Peyer's patch (tissue), 4 donors: ENCODE measurements around the gene DNPH1. TPM values are rescaled to one million over a fixed set of nuclear protein-coding genes. Genes with fewer than 3 reads are reported as not detected.
A peak's percentile ranks its signal among the peaks of the same experiment; 100 is the strongest.

Source experiments
- DNase-seq, 3 donors: peaks; one replicate each; pipeline ENCODE4 v3.0.0-alpha.2; 2017 to 2019
- H3K27ac ChIP-seq, 4 donors: fragments of 200-600 bp; sonication (generic); one replicate each; pipeline ENCODE4 v1.5.1; 2016 to 2019
- H3K27me3 ChIP-seq, 2 donors: fragments of 200-600 bp; sonication (generic); one replicate each; pipeline ENCODE4 v1.5.1; 2019
- H3K36me3 ChIP-seq, 3 donors: fragments of 200-600 bp; sonication (generic); one replicate each; pipeline ENCODE4 v1.5.1; 2016 to 2019
- H3K4me1 ChIP-seq, 4 donors: fragments of 200-600 bp; sonication (generic); one replicate each; pipeline ENCODE4 v1.5.1; 2016 to 2019
- H3K4me3 ChIP-seq, 4 donors: fragments of 200-600 bp; sonication (generic); 1 replicate in 3 of 4; 2 replicates in 1 of 4; pipeline ENCODE4 v1.5.1; 2016 to 2019; ENCODE audit warnings: mild to moderate bottlenecking in 1 of 4
- H3K9me3 ChIP-seq, 4 donors: fragments of 200-600 bp; sonication (generic); one replicate each; pipeline ENCODE4 v1.5.1; 2016 to 2019; ENCODE audit warnings: mild to moderate bottlenecking in 1 of 4
- POLR2A ChIP-seq, 2 donors: fragments of 450-650 bp; IDR thresholded peaks; one replicate each; pipeline ENCODE4 v1.5.1; 2017; ENCODE audit warnings: antibody characterized with exemption in 2 of 2, mild to moderate bottlenecking in 2 of 2, moderate library complexity in 2 of 2
- total RNA-seq, 4 donors: library from RNA; depleted of rRNA; stranded (reverse); fragments of >200 nt; gene quantifications; one replicate each; pipeline ENCODE4 v1.1.0, GENCODE V29; 2016
- TF ChIP-seq, protein P1 (sequence below), 6 experiments: fragments of 450-650 bp in 4 of 6; fragments of 200-600 bp in 2 of 6; sonication (generic) in 1 of 6; IDR thresholded peaks; one replicate each; pipeline ENCODE4 v1.5.1; 2017 to 2019; ENCODE audit warnings: antibody characterized with exemption in 6 of 6, mild to moderate bottlenecking in 3 of 6, moderate library complexity in 1 of 6

Gene DNPH1
- total RNA-seq, 4 donors from 2014 or later = 138 to 304 (median 176) TPM

DNA sequence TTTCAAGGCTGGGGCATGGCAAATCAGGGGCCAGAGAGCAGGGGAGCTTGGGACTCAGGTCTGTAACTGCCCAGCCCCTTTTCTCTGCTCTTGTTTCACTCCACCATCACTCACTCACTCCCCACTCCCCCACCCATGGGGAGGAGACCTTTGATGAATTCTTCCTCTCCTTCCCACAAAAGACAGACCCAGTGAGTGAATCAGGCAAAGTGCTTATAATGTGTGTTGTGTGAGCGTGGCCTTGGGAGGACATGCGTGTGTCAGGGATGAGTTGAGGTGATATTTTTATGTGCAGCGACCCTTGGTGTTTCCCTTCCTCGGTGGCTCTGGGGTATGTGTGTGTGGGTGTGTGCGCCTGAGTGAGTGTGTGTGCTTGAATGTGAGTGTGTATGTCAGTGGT is 48.3 kb downstream of the DNPH1 start:
- DNase-seq = no peak
- peaks cover 0 to 16% (median 3%) of the 10 kb centered on the region in 4 donors for H3K4me1 ChIP-seq
- no peak overlapping the region for H3K4me3 ChIP-seq
- H3K36me3 ChIP-seq = peaks cover 0 to 63% (median 0%) of the 10 kb centered on the region in 3 donors
- TF ChIP-seq, protein P1, sequence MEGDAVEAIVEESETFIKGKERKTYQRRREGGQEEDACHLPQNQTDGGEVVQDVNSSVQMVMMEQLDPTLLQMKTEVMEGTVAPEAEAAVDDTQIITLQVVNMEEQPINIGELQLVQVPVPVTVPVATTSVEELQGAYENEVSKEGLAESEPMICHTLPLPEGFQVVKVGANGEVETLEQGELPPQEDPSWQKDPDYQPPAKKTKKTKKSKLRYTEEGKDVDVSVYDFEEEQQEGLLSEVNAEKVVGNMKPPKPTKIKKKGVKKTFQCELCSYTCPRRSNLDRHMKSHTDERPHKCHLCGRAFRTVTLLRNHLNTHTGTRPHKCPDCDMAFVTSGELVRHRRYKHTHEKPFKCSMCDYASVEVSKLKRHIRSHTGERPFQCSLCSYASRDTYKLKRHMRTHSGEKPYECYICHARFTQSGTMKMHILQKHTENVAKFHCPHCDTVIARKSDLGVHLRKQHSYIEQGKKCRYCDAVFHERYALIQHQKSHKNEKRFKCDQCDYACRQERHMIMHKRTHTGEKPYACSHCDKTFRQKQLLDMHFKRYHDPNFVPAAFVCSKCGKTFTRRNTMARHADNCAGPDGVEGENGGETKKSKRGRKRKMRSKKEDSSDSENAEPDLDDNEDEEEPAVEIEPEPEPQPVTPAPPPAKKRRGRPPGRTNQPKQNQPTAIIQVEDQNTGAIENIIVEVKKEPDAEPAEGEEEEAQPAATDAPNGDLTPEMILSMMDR (IDR thresholded peaks at IDR 0.05) = no peak
- TF ChIP-seq POLR2A (IDR thresholded peaks at IDR 0.05) = no peak
- no peak overlapping the region for H3K27ac ChIP-seq
- no peaks in the 10 kb centered on the region for H3K27me3 ChIP-seq
- no peaks in the 10 kb centered on the region for H3K9me3 ChIP-seq

DNA sequence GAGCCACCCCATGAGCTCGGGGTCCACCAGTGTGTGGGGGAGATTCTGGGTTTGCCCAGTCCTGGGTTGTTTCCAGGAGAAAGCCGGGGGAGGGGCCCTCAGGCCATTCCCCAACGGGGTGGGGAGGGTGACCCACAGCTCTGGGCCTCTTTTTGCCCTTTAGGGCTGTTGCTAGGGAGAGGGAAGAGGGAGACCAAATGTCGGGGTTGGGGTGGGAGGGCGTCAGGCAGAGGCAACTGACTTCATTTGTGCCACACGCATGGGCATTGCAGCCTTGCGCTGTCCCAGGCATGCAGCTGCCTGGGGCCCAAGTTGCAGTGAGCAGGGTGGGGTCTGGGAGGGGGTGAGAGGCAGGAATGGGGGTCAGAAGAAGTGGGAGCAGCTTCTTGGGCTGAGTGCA is 49.2 kb downstream of the DNPH1 start:
- no peak for TF ChIP-seq POLR2A (IDR thresholded peaks at IDR 0.05)
- TF ChIP-seq, protein P1 (IDR thresholded peaks at IDR 0.05) = no peak
- DNase-seq = no peak
- H3K9me3 ChIP-seq = no peaks in the 10 kb centered on the region
- H3K4me1 ChIP-seq = peaks cover under 1 to 22% (median 4%) of the 10 kb centered on the region in 4 donors
- no peak overlapping the region for H3K4me3 ChIP-seq
- peaks cover 0 to 60% (median 0%) of the 10 kb centered on the region in 3 donors for H3K36me3 ChIP-seq
- H3K27me3 ChIP-seq = no peaks in the 10 kb centered on the region
- no peak overlapping the region for H3K27ac ChIP-seq

DNA sequence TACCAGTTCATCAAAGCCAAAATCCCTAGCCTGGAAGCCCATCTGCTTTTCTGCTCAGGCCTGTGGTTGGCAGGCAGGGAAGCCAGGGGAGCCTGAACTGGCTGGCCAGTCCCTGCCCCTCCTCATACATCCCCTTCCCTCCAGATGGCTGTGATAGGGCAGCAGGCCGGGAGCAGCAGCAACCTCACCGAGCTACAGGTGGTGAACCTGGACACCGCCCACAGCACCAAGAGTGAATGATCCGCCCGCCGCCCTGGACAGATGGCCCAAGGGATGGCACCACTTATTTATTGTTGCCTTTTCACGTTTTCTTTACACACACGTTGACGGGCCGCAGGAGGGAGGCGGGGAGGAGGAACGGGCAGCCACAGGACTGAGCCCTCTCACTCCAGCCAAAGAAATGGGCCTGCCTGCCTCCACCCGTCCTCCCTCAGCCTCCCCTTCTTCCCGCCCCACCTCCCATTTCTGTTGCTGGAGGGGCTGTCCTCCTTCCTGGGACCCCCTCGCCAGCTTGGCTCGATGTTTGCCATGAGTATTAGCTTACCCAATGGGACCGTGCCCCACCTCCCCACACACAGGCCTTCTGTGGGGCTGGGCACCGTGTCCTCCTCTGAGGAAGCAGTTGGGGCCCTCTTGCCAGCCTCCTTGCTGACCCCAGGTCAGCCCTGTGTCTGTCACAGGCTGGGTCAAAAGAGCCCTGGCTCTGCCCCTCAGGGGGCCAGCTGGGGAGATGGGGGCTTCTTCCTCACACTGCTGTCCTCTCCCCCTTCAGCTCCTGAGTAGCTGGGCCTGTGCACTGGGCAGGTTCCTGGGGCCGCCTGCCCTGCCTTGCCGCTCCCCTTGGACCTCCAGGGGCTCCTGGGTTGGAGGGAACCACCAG is 50.1 kb downstream of the DNPH1 start:
- H3K4me1 ChIP-seq = peaks cover 5 to 27% (median 6%) of the 10 kb centered on the region in 4 donors
- peaks cover 0 to 52% (median 0%) of the 10 kb centered on the region in 3 donors for H3K36me3 ChIP-seq
- TF ChIP-seq, protein P1 (IDR thresholded peaks at IDR 0.05) = no peak
- no peak for TF ChIP-seq POLR2A (IDR thresholded peaks at IDR 0.05)
- DNase-seq = no peak
- no peaks in the 10 kb centered on the region for H3K9me3 ChIP-seq
- H3K27ac ChIP-seq = no peak overlapping the region
- no peak overlapping the region for H3K4me3 ChIP-seq
- H3K27me3 ChIP-seq = no peaks in the 10 kb centered on the region

DNA sequence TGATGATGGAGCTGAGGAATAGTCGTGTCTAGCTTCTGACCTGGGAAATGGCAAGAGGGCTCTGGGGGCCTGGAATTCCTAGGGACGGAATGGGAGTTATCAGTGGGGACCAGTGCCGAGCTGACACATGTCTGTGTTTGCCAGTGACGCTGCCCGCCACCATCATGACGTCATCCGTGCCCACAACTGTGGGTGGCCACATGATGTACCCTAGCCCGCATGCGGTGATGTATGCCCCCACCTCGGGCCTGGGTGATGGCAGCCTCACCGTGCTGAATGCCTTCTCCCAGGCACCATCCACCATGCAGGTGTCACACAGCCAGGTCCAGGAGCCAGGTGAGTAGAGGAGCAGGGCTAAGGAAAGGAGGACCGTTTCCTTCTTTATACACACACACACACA is 51.1 kb downstream of the DNPH1 start:
- Histone ChIP-seq H3K36me3 (peaks cover 0 to 51% (median 0%) of the 10 kb centered on the region in 3 donors), H3K27me3 (no peaks in the 10 kb centered on the region), H3K4me3 (no peak overlapping the region), H3K9me3 (no peaks in the 10 kb centered on the region), H3K4me1 (peaks cover 5 to 34% (median 10%) of the 10 kb centered on the region in 4 donors), H3K27ac (no peak overlapping the region)
- TF ChIP-seq, protein P1 (IDR thresholded peaks at IDR 0.05) = no peak
- no peak for TF ChIP-seq POLR2A (IDR thresholded peaks at IDR 0.05)
- DNase-seq = no peak

DNA sequence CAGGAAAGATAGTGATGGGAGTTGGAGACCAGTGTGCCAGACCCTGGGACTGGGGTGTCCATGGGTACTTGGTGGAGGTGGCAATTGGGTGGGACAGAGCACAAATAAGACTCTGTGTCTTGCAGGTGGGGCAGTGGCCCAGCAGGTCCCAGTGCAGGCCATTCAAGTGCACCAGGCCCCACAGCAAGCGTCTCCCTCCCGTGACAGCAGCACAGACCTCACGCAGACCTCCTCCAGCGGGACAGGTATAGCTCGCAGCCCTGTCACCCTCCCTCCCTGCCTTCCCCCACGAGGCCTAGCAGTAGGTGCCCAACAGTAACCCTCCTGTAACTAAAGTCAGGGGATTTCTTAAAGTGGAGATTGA is 52.9 kb downstream of the DNPH1 start:
- H3K4me1 ChIP-seq = peaks cover 5 to 31% (median 11%) of the 10 kb centered on the region in 4 donors
- no peak for TF ChIP-seq POLR2A (IDR thresholded peaks at IDR 0.05)
- TF ChIP-seq, protein P1 (IDR thresholded peaks at IDR 0.05) = no peak
- H3K27me3 ChIP-seq = no peaks in the 10 kb centered on the region
- H3K27ac ChIP-seq = peak overlapping the region in 1 of 4 donors; percentile 99
- peaks cover 0 to 51% (median 0%) of the 10 kb centered on the region in 3 donors for H3K36me3 ChIP-seq
- H3K4me3 ChIP-seq = no peak overlapping the region
- no peak for DNase-seq
- no peaks in the 10 kb centered on the region for H3K9me3 ChIP-seq
